ENCODE results near the gene TOP1.
A peak's percentile ranks its signal among the peaks of the same experiment; 100 is the strongest.

The TOP1 gene

GRCh38 chr20:41051009-41051825 lies 22.6 kb downstream of the TOP1 start:
- ChIA-PET CTCF (no interaction called here), POLR2A (interaction anchor here (0.8 kb wide), 1 partner anchor 11 kb away, joined by 3 read pairs; no protein-coding TSS in a partner anchor)
- no peak for TF ChIP-seq ZBTB8A (tag by site-specific recombination; IDR thresholded peaks at IDR 0.05)
- no peak for TF ChIP-seq ZNF341 (tag by site-specific recombination; IDR thresholded peaks at IDR 0.05; ENCODE audit: low read depth)
- TF ChIP-seq ZNF843 (tag by site-specific recombination; IDR thresholded peaks at IDR 0.05): no peak
- no peak for TF ChIP-seq TSHZ1 (tag by site-specific recombination; IDR thresholded peaks at IDR 0.05; ENCODE audit: borderline replicate concordance)
- Histone ChIP-seq H3K36me3 (ENCODE audit: control insufficient read depth in 2 of 2, insufficient read depth in 1 of 2, low read length in 2 of 2) (no peaks in the 10 kb centered on the region), H3K27ac (ENCODE audit: extremely low read depth, low read depth, low read length) (no peak overlapping the region), H3K4me1 (ENCODE audit: control insufficient read depth, insufficient read depth, low read length) (peaks cover 41% of the 10 kb centered on the region), H3K4me3 (ENCODE audit: low read depth, low read length) (no peak overlapping the region), H3K9me3 (ENCODE audit: control insufficient read depth, insufficient read depth, low read depth, low read length) (no peaks in the 10 kb centered on the region)

GRCh38 chr20:41052742-41053419 lies 24.3 kb downstream of the TOP1 start:
- ChIA-PET CTCF (interaction anchor here (0.7 to 1.4 kb wide), 2 partner anchors 59 to 82 kb away, joined by 3 to 4 read pairs; no protein-coding TSS in a partner anchor), POLR2A (no interaction called here)
- Histone ChIP-seq H3K9me3 (ENCODE audit: control insufficient read depth, insufficient read depth, low read depth, low read length) (no peaks in the 10 kb centered on the region), H3K27ac (ENCODE audit: extremely low read depth, low read depth, low read length) (no peak overlapping the region), H3K36me3 (ENCODE audit: control insufficient read depth in 2 of 2, insufficient read depth in 1 of 2, low read length in 2 of 2) (no peaks in the 10 kb centered on the region), H3K4me1 (ENCODE audit: control insufficient read depth, insufficient read depth, low read length) (peaks cover 34% of the 10 kb centered on the region), H3K4me3 (ENCODE audit: low read depth, low read length) (no peak overlapping the region)
- TF ChIP-seq CTCF (tag by site-specific recombination; IDR thresholded peaks at IDR 0.05): no peak

GRCh38 chr20:41054070-41054846 lies 25.6 kb downstream of the TOP1 start:
- peaks cover 30% of the 10 kb centered on the region for H3K4me1 ChIP-seq (ENCODE audit: control insufficient read depth, insufficient read depth, low read length)
- ChIA-PET CTCF (interaction anchor here (0.7 kb wide), 1 partner anchor 432 kb away, joined by 3 read pairs; no protein-coding TSS in a partner anchor), POLR2A (no interaction called here)
- no peaks in the 10 kb centered on the region for H3K36me3 ChIP-seq (ENCODE audit: control insufficient read depth in 2 of 2, insufficient read depth in 1 of 2, low read length in 2 of 2)
- TF ChIP-seq PRDM6 (tag by site-specific recombination; IDR thresholded peaks at IDR 0.05) (peak; percentile 4; the same call in 1 of the 2 replicates), ZNF513 (tag by site-specific recombination; IDR thresholded peaks at IDR 0.05) (no peak), ZFP41 (tag by site-specific recombination; IDR thresholded peaks at IDR 0.05; ENCODE audit: borderline replicate concordance) (no peak), ZFP3 (tag by site-specific recombination; IDR thresholded peaks at IDR 0.05; ENCODE audit: low read depth) (no peak), ZNF514 (tag by site-specific recombination; IDR thresholded peaks at IDR 0.05) (no peak)
- no peaks in the 10 kb centered on the region for H3K9me3 ChIP-seq (ENCODE audit: control insufficient read depth, insufficient read depth, low read depth, low read length)
- H3K27ac ChIP-seq (ENCODE audit: extremely low read depth, low read depth, low read length): no peak overlapping the region
- H3K4me3 ChIP-seq (ENCODE audit: low read depth, low read length): no peak overlapping the region

All from HEK293 (cell line).